AG09319 (cell line): ENCODE results near the gene ATAD3B.
A peak's percentile ranks its signal among the peaks of the same experiment; 100 is the strongest.

Experiments used
- DNase-seq: peaks from one replicate; pipeline ENCODE4 v3.0.0-alpha.2; 2010; ENCODE audit warnings: low read depth; ENCODE audit errors: extremely low read depth
- CTCF ChIP-seq: IDR thresholded peaks from 2 replicates; pipeline ENCODE4 v1.5.1; 2011; ENCODE audit warnings: low read depth, mild to moderate bottlenecking, inconsistent platforms, low read length, moderate library complexity

ATAD3B gene

GRCh38 chr1:1536938-1537546 is 65.5 kb downstream of the ATAD3B start:
- no peak for DNase-seq
- no peak for TF ChIP-seq CTCF

GRCh38 chr1:1537626-1538250 is 66.2 kb downstream of the ATAD3B start:
- no peak for TF ChIP-seq CTCF
- no peak for DNase-seq

- DNase-seq = no peak
- no peak for TF ChIP-seq CTCF
Observed at GRCh38 chr1:1538334-1538733, 66.8 kb downstream of the ATAD3B start.

- DNase-seq = no peak
- TF ChIP-seq CTCF = no peak
Observed at GRCh38 chr1:1538989-1539309, 67.4 kb downstream of the ATAD3B start.

- no peak for TF ChIP-seq CTCF
- DNase-seq = no peak
Observed at GRCh38 chr1:1539310-1540089, 67.9 kb downstream of the ATAD3B start.

- peak; percentile 45 for DNase-seq
- no peak for TF ChIP-seq CTCF
Observed at GRCh38 chr1:1540090-1540817, 68.7 kb downstream of the ATAD3B start, which contains the start of gene TMEM240. Gene TMEM240, minus strand, starts transcription at chr1:1540624. Its CDS starts 278 bp downstream, at chr1:1540346.
